Trophoblast cell (in vitro differentiated cells and primary cell): Measurements from ENCODE around the gene PAX7.

Experiments used
- DNase-seq, 2 donors: peaks; one replicate each; pipeline ENCODE4 v3.0.0-alpha.2; 2016
- H2AFZ ChIP-seq: 2 replicates; pipeline ENCODE4 v1.6.1; 2013; ENCODE audit warnings: low read length, moderate library complexity, mild to moderate bottlenecking; ENCODE audit not compliant: insufficient read depth, poor library complexity
- H2AK5ac ChIP-seq: 2 replicates; pipeline ENCODE4 v1.6.1; 2013; ENCODE audit warnings: mild to moderate bottlenecking, low read length
- H2BK120ac ChIP-seq: 2 replicates; pipeline ENCODE4 v1.6.1; 2013; ENCODE audit warnings: low read length, mild to moderate bottlenecking, moderate library complexity; ENCODE audit not compliant: insufficient read depth, poor library complexity
- H2BK12ac ChIP-seq: 2 replicates; pipeline ENCODE4 v1.6.1; 2013; ENCODE audit warnings: mild to moderate bottlenecking, low read length, moderate library complexity
- H2BK5ac ChIP-seq: 2 replicates; pipeline ENCODE4 v1.6.1; 2013; ENCODE audit warnings: low read length, low read depth, moderate library complexity, mild to moderate bottlenecking; ENCODE audit not compliant: poor library complexity
- H3K14ac ChIP-seq: 2 replicates; pipeline ENCODE4 v1.6.1; 2013; ENCODE audit warnings: mild to moderate bottlenecking, low read length
- H3K18ac ChIP-seq: 2 replicates; pipeline ENCODE4 v1.6.1; 2013; ENCODE audit warnings: mild to moderate bottlenecking, low read length
- H3K23ac ChIP-seq: 2 replicates; pipeline ENCODE4 v1.6.1; 2013; ENCODE audit warnings: low read length
- H3K27ac ChIP-seq: 2 replicates; pipeline ENCODE4 v1.5.1; 2013; ENCODE audit warnings: low read depth, mild to moderate bottlenecking, inconsistent platforms, low read length, moderate library complexity
- H3K27me3 ChIP-seq: 2 replicates; pipeline ENCODE4 v1.6.1; 2013; ENCODE audit warnings: inconsistent platforms, mild to moderate bottlenecking, low read length, moderate library complexity; ENCODE audit not compliant: insufficient read depth
- H3K36me3 ChIP-seq, 2 experiments: 1 replicate in 1 of 2; 2 replicates in 1 of 2; pipeline ENCODE4 v1.6.1; 2013; ENCODE audit warnings: low read length in 2 of 2, mild to moderate bottlenecking in 2 of 2, moderate library complexity in 1 of 2; ENCODE audit not compliant: insufficient read depth in 2 of 2, control insufficient read depth in 1 of 2
- H3K4ac ChIP-seq: 2 replicates; pipeline ENCODE4 v1.6.1; 2013; ENCODE audit warnings: low read depth, mild to moderate bottlenecking, low read length, moderate library complexity
- H3K4me1 ChIP-seq, 2 experiments: 1 replicate in 1 of 2; 2 replicates in 1 of 2; pipeline ENCODE4 v1.6.1; 2013; ENCODE audit warnings: low read length in 2 of 2, mild to moderate bottlenecking in 2 of 2, moderate library complexity in 1 of 2; ENCODE audit not compliant: insufficient read depth in 2 of 2, control insufficient read depth in 1 of 2
- H3K4me2 ChIP-seq: 2 replicates; pipeline ENCODE4 v1.6.1; 2013; ENCODE audit warnings: inconsistent platforms, mild to moderate bottlenecking, low read length, moderate library complexity
- H3K4me3 ChIP-seq: 2 replicates; pipeline ENCODE4 v1.5.1; 2013; ENCODE audit warnings: mild to moderate bottlenecking, low read depth, low read length, inconsistent platforms
- H3K79me1 ChIP-seq: one replicate; pipeline ENCODE4 v1.6.1; 2013; ENCODE audit warnings: low read length
- H3K79me2 ChIP-seq: 2 replicates; pipeline ENCODE4 v1.6.1; 2013; ENCODE audit warnings: low read length, mild to moderate bottlenecking; ENCODE audit not compliant: control insufficient read depth, insufficient read depth, poor library complexity
- H3K9ac ChIP-seq: 2 replicates; pipeline ENCODE4 v1.6.1; 2013; ENCODE audit warnings: mild to moderate bottlenecking, low read length
- H3K9me3 ChIP-seq: 2 replicates; pipeline ENCODE4 v1.6.1; 2013; ENCODE audit warnings: low read depth, mild to moderate bottlenecking, control low read depth, inconsistent platforms, low read length; ENCODE audit not compliant: insufficient read depth
- H4K12ac ChIP-seq: 2 replicates; pipeline ENCODE4 v1.6.1; 2013; ENCODE audit warnings: low read depth, mild to moderate bottlenecking, low read length, moderate library complexity
- H4K8ac ChIP-seq: 2 replicates; pipeline ENCODE4 v1.6.1; 2013; ENCODE audit warnings: low read depth, mild to moderate bottlenecking, low read length, moderate library complexity
- H4K91ac ChIP-seq: one replicate; pipeline ENCODE4 v1.6.1; 2013; ENCODE audit warnings: low read depth, mild to moderate bottlenecking, low read length, moderate library complexity
- WGBS: extraction: QIAGEN DNeasy Blood & Tissue Kit; methylation state at CpG from one replicate; pipeline ENCODE4 v1.1.7; 2013; ENCODE audit warnings: missing lambda C conversion rate; ENCODE audit not compliant: insufficient read length, insufficient coverage; ENCODE audit errors: extremely low coverage; 5-methylcytosine and 5-hydroxymethylcytosine counted together

PAX7 gene

GRCh38 chr1:18667333-18667732 is 36.7 kb downstream of the PAX7 start:
- Histone ChIP-seq H3K9ac (no peak overlapping the region), H3K27me3 (no peaks in the 10 kb centered on the region), H3K4me2 (no peak overlapping the region), H3K23ac (no peak overlapping the region), H4K91ac (no peak overlapping the region), H3K4me3 (no peak overlapping the region), H2BK120ac (no peak overlapping the region), H2BK5ac (no peak overlapping the region), H2AFZ (no peak overlapping the region), H3K18ac (no peak overlapping the region), H2AK5ac (no peak overlapping the region), H3K79me1 (no peaks in the 10 kb centered on the region), H3K36me3 (no peaks in the 10 kb centered on the region), H3K27ac (no peak overlapping the region), H3K79me2 (no peaks in the 10 kb centered on the region), H3K4me1 (no peaks in the 10 kb centered on the region), H4K8ac (no peak overlapping the region), H4K12ac (no peak overlapping the region), H3K4ac (no peak overlapping the region), H3K9me3 (no peaks in the 10 kb centered on the region), H2BK12ac (no peak overlapping the region), H3K14ac (no peak overlapping the region)
- DNase-seq: no peak
- WGBS: no CpG with 5 or more reads among the region's 6 CpGs

DNA sequence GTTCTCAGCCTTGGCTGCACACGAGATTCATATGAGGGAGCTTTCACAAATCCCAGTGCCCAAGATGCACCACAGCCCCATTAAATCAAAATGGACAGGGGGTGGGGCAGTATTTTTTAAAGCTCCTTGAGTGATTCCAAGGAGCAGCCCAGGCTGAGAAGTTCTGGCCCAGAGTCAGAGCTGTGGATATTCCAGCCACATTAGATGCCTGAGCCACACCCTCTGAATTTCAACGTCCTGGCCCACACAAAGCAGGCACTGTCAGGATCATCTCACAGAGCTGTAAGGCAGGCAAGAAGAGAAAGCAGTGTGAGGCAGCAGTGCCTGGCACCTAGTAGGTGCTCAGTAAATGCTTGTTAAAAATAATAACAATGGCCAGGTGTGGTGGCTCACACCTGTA is 37.4 kb downstream of the PAX7 start:
- no peak overlapping the region for H2BK12ac ChIP-seq
- no peaks in the 10 kb centered on the region for H3K27me3 ChIP-seq
- H2AK5ac ChIP-seq: no peak overlapping the region
- H3K79me1 ChIP-seq: no peaks in the 10 kb centered on the region
- no peak overlapping the region for H2BK5ac ChIP-seq
- H3K4me2 ChIP-seq: no peak overlapping the region
- DNase-seq: no peak
- H2BK120ac ChIP-seq: no peak overlapping the region
- H2AFZ ChIP-seq: no peak overlapping the region
- no peaks in the 10 kb centered on the region for H3K4me1 ChIP-seq
- H3K4me3 ChIP-seq: no peak overlapping the region
- no CpG with 5 or more reads among the region's 2 CpGs for WGBS
- H3K9me3 ChIP-seq: no peaks in the 10 kb centered on the region
- no peak overlapping the region for H3K14ac ChIP-seq
- no peak overlapping the region for H3K9ac ChIP-seq
- no peak overlapping the region for H4K91ac ChIP-seq
- H4K8ac ChIP-seq: no peak overlapping the region
- no peak overlapping the region for H3K18ac ChIP-seq
- H3K27ac ChIP-seq: no peak overlapping the region
- no peaks in the 10 kb centered on the region for H3K79me2 ChIP-seq
- H3K36me3 ChIP-seq: no peaks in the 10 kb centered on the region
- no peak overlapping the region for H3K4ac ChIP-seq
- no peak overlapping the region for H4K12ac ChIP-seq
- H3K23ac ChIP-seq: no peak overlapping the region

GRCh38 chr1:18668750-18669404 is 38.2 kb downstream of the PAX7 start:
- no peak overlapping the region for H2BK12ac ChIP-seq
- H3K4me3 ChIP-seq: no peak overlapping the region
- WGBS: no CpG with 5 or more reads among the region's 4 CpGs
- H4K12ac ChIP-seq: no peak overlapping the region
- H3K27ac ChIP-seq: no peak overlapping the region
- no peaks in the 10 kb centered on the region for H3K79me1 ChIP-seq
- no peak overlapping the region for H4K8ac ChIP-seq
- H3K18ac ChIP-seq: no peak overlapping the region
- H3K27me3 ChIP-seq: no peaks in the 10 kb centered on the region
- no peaks in the 10 kb centered on the region for H3K9me3 ChIP-seq
- H3K4ac ChIP-seq: no peak overlapping the region
- DNase-seq: no peak
- no peak overlapping the region for H3K23ac ChIP-seq
- H2BK5ac ChIP-seq: no peak overlapping the region
- no peak overlapping the region for H3K4me2 ChIP-seq
- H2AK5ac ChIP-seq: no peak overlapping the region
- no peak overlapping the region for H2BK120ac ChIP-seq
- no peak overlapping the region for H3K9ac ChIP-seq
- H2AFZ ChIP-seq: no peak overlapping the region
- H3K4me1 ChIP-seq: no peaks in the 10 kb centered on the region
- no peaks in the 10 kb centered on the region for H3K79me2 ChIP-seq
- no peak overlapping the region for H3K14ac ChIP-seq
- H3K36me3 ChIP-seq: no peaks in the 10 kb centered on the region
- no peak overlapping the region for H4K91ac ChIP-seq

DNA sequence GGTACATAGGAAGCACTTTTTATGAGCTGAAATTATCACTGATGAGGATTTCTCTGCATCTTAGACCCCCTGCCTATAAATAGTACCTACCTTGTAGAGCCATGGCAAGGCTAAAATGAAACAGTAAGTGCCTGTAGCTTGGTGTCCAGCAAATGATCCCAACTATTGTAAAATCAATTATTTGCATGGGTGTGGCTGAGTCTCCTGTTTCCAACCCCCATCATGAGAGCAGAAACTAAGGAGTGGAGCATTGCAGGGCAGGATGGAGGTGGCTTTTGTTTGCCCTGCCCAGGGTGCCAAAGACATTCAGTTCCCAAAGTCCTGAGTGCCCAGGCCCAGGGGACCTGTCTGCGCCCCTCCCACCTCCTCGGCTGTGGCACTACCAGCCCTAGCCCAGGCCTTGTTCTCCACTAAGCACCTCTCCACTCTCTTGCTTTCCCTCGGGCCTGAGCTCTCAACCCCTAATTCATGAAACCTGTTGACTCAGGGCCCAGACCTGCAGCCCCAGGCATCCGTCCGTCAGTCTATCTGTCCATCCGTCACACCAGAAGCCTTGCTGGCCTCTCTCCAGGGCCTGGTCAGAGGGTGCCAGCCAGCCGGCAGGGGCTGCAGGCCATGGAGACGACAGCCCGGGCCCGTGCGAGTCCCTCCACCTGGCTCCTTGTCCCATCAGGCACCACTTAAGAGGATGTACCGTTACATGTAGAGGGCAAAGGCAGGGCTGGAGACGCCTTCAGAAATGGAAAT is 39.6 kb downstream of the PAX7 start:
- no peak overlapping the region for H3K27ac ChIP-seq
- H3K4me2 ChIP-seq: no peak overlapping the region
- no peak overlapping the region for H4K8ac ChIP-seq
- H3K18ac ChIP-seq: no peak overlapping the region
- H3K79me2 ChIP-seq: no peaks in the 10 kb centered on the region
- no peak overlapping the region for H2AFZ ChIP-seq
- H3K4ac ChIP-seq: no peak overlapping the region
- no peaks in the 10 kb centered on the region for H3K9me3 ChIP-seq
- no CpG with 5 or more reads among the region's 13 CpGs for WGBS
- no peaks in the 10 kb centered on the region for H3K36me3 ChIP-seq
- DNase-seq: no peak
- no peak overlapping the region for H4K91ac ChIP-seq
- H2BK5ac ChIP-seq: no peak overlapping the region
- H2AK5ac ChIP-seq: no peak overlapping the region
- H3K79me1 ChIP-seq: no peaks in the 10 kb centered on the region
- H2BK12ac ChIP-seq: no peak overlapping the region
- H3K9ac ChIP-seq: no peak overlapping the region
- no peaks in the 10 kb centered on the region for H3K4me1 ChIP-seq
- H4K12ac ChIP-seq: no peak overlapping the region
- no peak overlapping the region for H3K23ac ChIP-seq
- no peak overlapping the region for H3K14ac ChIP-seq
- H3K27me3 ChIP-seq: no peaks in the 10 kb centered on the region
- H2BK120ac ChIP-seq: no peak overlapping the region
- H3K4me3 ChIP-seq: no peak overlapping the region
